Measurements from ENCODE around the gene ACER3. TPM values are rescaled to one million over a fixed set of nuclear protein-coding genes. Genes with fewer than 3 reads are reported as not detected.
"Not testable (repeated sequence)": the region's sequence is repeated elsewhere in the genome, so short reads cannot be mapped to it uniquely, and the experiment has no call there.

The ACER3 gene
- total RNA-seq, 1 experiment from 2014 or later, result 10.7 TPM

GRCh38 chr11:77055101-77055561 lies 194.4 kb downstream of the ACER3 start:
- no peak overlapping the region for H3K4me3 ChIP-seq (ENCODE audit: low read length)
- H3K9ac ChIP-seq (ENCODE audit: low read length), result no peak overlapping the region
- H3K36me3 ChIP-seq (ENCODE audit: insufficient read depth, low read length), result no peaks in the 10 kb centered on the region
- H3K4me2 ChIP-seq (ENCODE audit: low read depth, low read length, poor library complexity, severe bottlenecking), result no peak overlapping the region
- H3K27ac ChIP-seq (ENCODE audit: low read length), result no peak overlapping the region
- no peak overlapping the region for H2AFZ ChIP-seq (ENCODE audit: low read length)
- no peaks in the 10 kb centered on the region for H3K4me1 ChIP-seq (ENCODE audit: low read length)
- H3K27me3 ChIP-seq (ENCODE audit: low read length), result no peaks in the 10 kb centered on the region
- H4K20me1 ChIP-seq (ENCODE audit: insufficient read depth, low read depth, low read length), result no peaks in the 10 kb centered on the region
- peaks cover 4% of the 10 kb centered on the region; the same call in 1 of the 2 replicates for H3K9me3 ChIP-seq (ENCODE audit: low read length)
- no peaks in the 10 kb centered on the region for H3K9me2 ChIP-seq (replicated peaks; ENCODE audit: insufficient read depth, low read length)
- no peaks in the 10 kb centered on the region for H3K79me2 ChIP-seq (ENCODE audit: low read length)
- no peak for DNase-seq

GRCh38 chr11:77055913-77056312 lies 195.2 kb downstream of the ACER3 start:
- H2AFZ ChIP-seq (ENCODE audit: low read length), result no peak overlapping the region
- H3K4me2 ChIP-seq (ENCODE audit: low read depth, low read length, poor library complexity, severe bottlenecking), result no peak overlapping the region
- no peaks in the 10 kb centered on the region for H3K79me2 ChIP-seq (ENCODE audit: low read length)
- H3K9me3 ChIP-seq (ENCODE audit: low read length), result peaks cover 4% of the 10 kb centered on the region; the same call in 1 of the 2 replicates
- H3K9ac ChIP-seq (ENCODE audit: low read length), result no peak overlapping the region
- H4K20me1 ChIP-seq (ENCODE audit: insufficient read depth, low read depth, low read length), result no peaks in the 10 kb centered on the region
- H3K4me3 ChIP-seq (ENCODE audit: low read length), result no peak overlapping the region
- H3K4me1 ChIP-seq (ENCODE audit: low read length), result no peaks in the 10 kb centered on the region
- H3K9me2 ChIP-seq (replicated peaks; ENCODE audit: insufficient read depth, low read length), result no peaks in the 10 kb centered on the region
- H3K27ac ChIP-seq (ENCODE audit: low read length), result no peak overlapping the region
- H3K36me3 ChIP-seq (ENCODE audit: insufficient read depth, low read length), result no peaks in the 10 kb centered on the region
- H3K27me3 ChIP-seq (ENCODE audit: low read length), result no peaks in the 10 kb centered on the region
- no peak for DNase-seq

GRCh38 chr11:77056814-77057402 lies 196.2 kb downstream of the ACER3 start:
- peaks cover 4% of the 10 kb centered on the region; the same call in 1 of the 2 replicates for H3K9me3 ChIP-seq (ENCODE audit: low read length)
- no peak overlapping the region for H3K4me2 ChIP-seq (ENCODE audit: low read depth, low read length, poor library complexity, severe bottlenecking)
- H3K9ac ChIP-seq (ENCODE audit: low read length), result no peak overlapping the region
- H2AFZ ChIP-seq (ENCODE audit: low read length), result no peak overlapping the region
- no peaks in the 10 kb centered on the region for H3K36me3 ChIP-seq (ENCODE audit: insufficient read depth, low read length)
- no peaks in the 10 kb centered on the region for H3K79me2 ChIP-seq (ENCODE audit: low read length)
- no peaks in the 10 kb centered on the region for H3K9me2 ChIP-seq (replicated peaks; ENCODE audit: insufficient read depth, low read length)
- no peaks in the 10 kb centered on the region for H3K27me3 ChIP-seq (ENCODE audit: low read length)
- no peaks in the 10 kb centered on the region for H3K4me1 ChIP-seq (ENCODE audit: low read length)
- H4K20me1 ChIP-seq (ENCODE audit: insufficient read depth, low read depth, low read length), result no peaks in the 10 kb centered on the region
- DNase-seq, result no peak
- H3K4me3 ChIP-seq (ENCODE audit: low read length), result no peak overlapping the region
- no peak overlapping the region for H3K27ac ChIP-seq (ENCODE audit: low read length)

- Histone ChIP-seq H3K4me1 (ENCODE audit: low read length) (no peaks in the 10 kb centered on the region), H3K27ac (ENCODE audit: low read length) (no peak overlapping the region), H3K9ac (ENCODE audit: low read length) (no peak overlapping the region), H2AFZ (ENCODE audit: low read length) (no peak overlapping the region), H4K20me1 (ENCODE audit: insufficient read depth, low read depth, low read length) (no peaks in the 10 kb centered on the region), H3K36me3 (ENCODE audit: insufficient read depth, low read length) (no peaks in the 10 kb centered on the region), H3K79me2 (ENCODE audit: low read length) (no peaks in the 10 kb centered on the region), H3K4me2 (ENCODE audit: low read depth, low read length, poor library complexity, severe bottlenecking) (no peak overlapping the region), H3K9me3 (ENCODE audit: low read length) (peaks cover 4% of the 10 kb centered on the region; the same call in 1 of the 2 replicates), H3K4me3 (ENCODE audit: low read length) (no peak overlapping the region), H3K9me2 (replicated peaks; ENCODE audit: insufficient read depth, low read length) (no peaks in the 10 kb centered on the region), H3K27me3 (ENCODE audit: low read length) (no peaks in the 10 kb centered on the region)
- DNase-seq, result no peak
Observed at GRCh38 chr11:77057938-77058474, 197.3 kb downstream of the ACER3 start.

- H3K27ac ChIP-seq (ENCODE audit: low read length), result no peak overlapping the region
- H3K4me3 ChIP-seq (ENCODE audit: low read length), result no peak overlapping the region
- no peak overlapping the region for H3K4me2 ChIP-seq (ENCODE audit: low read depth, low read length, poor library complexity, severe bottlenecking)
- H3K79me2 ChIP-seq (ENCODE audit: low read length), result no peaks in the 10 kb centered on the region
- H2AFZ ChIP-seq (ENCODE audit: low read length), result no peak overlapping the region
- peaks cover 4% of the 10 kb centered on the region; the same call in 1 of the 2 replicates for H3K9me3 ChIP-seq (ENCODE audit: low read length)
- no peaks in the 10 kb centered on the region for H3K27me3 ChIP-seq (ENCODE audit: low read length)
- no peaks in the 10 kb centered on the region for H3K9me2 ChIP-seq (replicated peaks; ENCODE audit: insufficient read depth, low read length)
- DNase-seq, result no peak
- H3K36me3 ChIP-seq (ENCODE audit: insufficient read depth, low read length), result no peaks in the 10 kb centered on the region
- no peaks in the 10 kb centered on the region for H4K20me1 ChIP-seq (ENCODE audit: insufficient read depth, low read depth, low read length)
- H3K9ac ChIP-seq (ENCODE audit: low read length), result no peak overlapping the region
- H3K4me1 ChIP-seq (ENCODE audit: low read length), result no peaks in the 10 kb centered on the region
Observed at GRCh38 chr11:77058900-77059299, 198.2 kb downstream of the ACER3 start.

- Histone ChIP-seq H3K4me3 (ENCODE audit: low read length) (no peak overlapping the region), H4K20me1 (ENCODE audit: insufficient read depth, low read depth, low read length) (no peaks in the 10 kb centered on the region), H3K4me1 (ENCODE audit: low read length) (no peaks in the 10 kb centered on the region), H2AFZ (ENCODE audit: low read length) (no peak overlapping the region), H3K9me3 (ENCODE audit: low read length) (peaks cover 4% of the 10 kb centered on the region; the same call in 1 of the 2 replicates), H3K4me2 (ENCODE audit: low read depth, low read length, poor library complexity, severe bottlenecking) (no peak overlapping the region), H3K9ac (ENCODE audit: low read length) (no peak overlapping the region), H3K27me3 (ENCODE audit: low read length) (no peaks in the 10 kb centered on the region), H3K27ac (ENCODE audit: low read length) (no peak overlapping the region), H3K79me2 (ENCODE audit: low read length) (no peaks in the 10 kb centered on the region), H3K9me2 (replicated peaks; ENCODE audit: insufficient read depth, low read length) (no peaks in the 10 kb centered on the region), H3K36me3 (ENCODE audit: insufficient read depth, low read length) (no peaks in the 10 kb centered on the region)
- DNase-seq, result no peak
Observed at GRCh38 chr11:77059806-77060205, 199.1 kb downstream of the ACER3 start.

GRCh38 chr11:77060234-77060633 lies 199.5 kb downstream of the ACER3 start:
- no peaks in the 10 kb centered on the region for H3K9me2 ChIP-seq (replicated peaks; ENCODE audit: insufficient read depth, low read length)
- H3K27ac ChIP-seq (ENCODE audit: low read length), result no peak overlapping the region
- no peaks in the 10 kb centered on the region for H3K27me3 ChIP-seq (ENCODE audit: low read length)
- H3K9me3 ChIP-seq (ENCODE audit: low read length), result peaks cover 4% of the 10 kb centered on the region; the same call in 1 of the 2 replicates
- H3K79me2 ChIP-seq (ENCODE audit: low read length), result no peaks in the 10 kb centered on the region
- H3K9ac ChIP-seq (ENCODE audit: low read length), result no peak overlapping the region
- H3K4me2 ChIP-seq (ENCODE audit: low read depth, low read length, poor library complexity, severe bottlenecking), result no peak overlapping the region
- no peaks in the 10 kb centered on the region for H3K4me1 ChIP-seq (ENCODE audit: low read length)
- no peak for DNase-seq
- H4K20me1 ChIP-seq (ENCODE audit: insufficient read depth, low read depth, low read length), result no peaks in the 10 kb centered on the region
- no peak overlapping the region for H3K4me3 ChIP-seq (ENCODE audit: low read length)
- no peaks in the 10 kb centered on the region for H3K36me3 ChIP-seq (ENCODE audit: insufficient read depth, low read length)
- H2AFZ ChIP-seq (ENCODE audit: low read length), result no peak overlapping the region

- H3K4me1 ChIP-seq (ENCODE audit: low read length); H3K9me2 ChIP-seq (replicated peaks; ENCODE audit: insufficient read depth, low read length); H3K4me2 ChIP-seq (ENCODE audit: low read depth, low read length, poor library complexity, severe bottlenecking); H3K27me3 ChIP-seq (ENCODE audit: low read length); H3K4me3 ChIP-seq (ENCODE audit: low read length); H3K79me2 ChIP-seq (ENCODE audit: low read length); DNase-seq; H2AFZ ChIP-seq (ENCODE audit: low read length); H3K9ac ChIP-seq (ENCODE audit: low read length); H4K20me1 ChIP-seq (ENCODE audit: insufficient read depth, low read depth, low read length); H3K36me3 ChIP-seq (ENCODE audit: insufficient read depth, low read length); H3K9me3 ChIP-seq (ENCODE audit: low read length); H3K27ac ChIP-seq (ENCODE audit: low read length): not testable (repeated sequence)
Observed at GRCh38 chr11:77061258-77061657, 200.5 kb downstream of the ACER3 start.

Measured in Karpas-422 (cell line).